HepG2 (cell line): Measurements from ENCODE around the gene SNAP29. TPM values are rescaled to one million over a fixed set of nuclear protein-coding genes. Genes with fewer than 3 reads are reported as not detected.

Source experiments
- ATAC-seq: fragments of 200-7000 bp; cut with Tn5 transposase; 3 replicates; pipeline ENCODE4 v1.9.1; 2020; ENCODE audit warnings: mild to moderate bottlenecking, moderate library complexity
- BruUV-seq: library from RNA; stranded (reverse); fragments of 400-500 nt; replicated peaks from 2 replicates; lab custom pipeline; 2021; lab: Mats Ljungman, UMichigan
- CTCF ChIA-PET: fragments of 300-600 bp; formaldehyde crosslinking; extraction: SDS; loops from one replicate; lab custom pipeline; 2021; ENCODE audit warnings: low total read pairs, inconsistent platforms, low intra/inter-chr PET ratio; lab: Yijun Ruan, JAX
- POLR2A ChIA-PET: fragments of 350-600 bp; sonication (Branson Sonifier 250); formaldehyde crosslinking; loops from one replicate; lab custom pipeline; 2020; ENCODE audit warnings: antibody characterized with exemption, inconsistent platforms; lab: Yijun Ruan, JAX
- DNase-seq: peaks from one replicate; pipeline ENCODE4 v3.0.0-alpha.2; 2015; ENCODE audit warnings: low spot score
- FAIRE-seq: peaks from 3 replicates; lab custom pipeline; 2011; peaks lifted over from hg19 to GRCh38; lab: Jason Lieb, UNC
- H2AFZ ChIP-seq: one replicate; pipeline ENCODE4 v1.6.1; 2011; ENCODE audit warnings: low read length, inconsistent platforms
- H3K27ac ChIP-seq: fragments of 300-600 bp; 3 replicates; pipeline ENCODE4 v1.8.0; 2011; ENCODE audit warnings: mixed run types, mild to moderate bottlenecking, mixed read lengths, low read length, inconsistent platforms; ENCODE audit not compliant: insufficient read depth; ENCODE audit errors: extremely low read length
- H3K27me3 ChIP-seq, 2 experiments: fragments of 200-600 bp in 1 of 2; 2 replicates in 1 of 2; 3 replicates in 1 of 2; pipeline versions ENCODE4 v1.6.0 to v1.8.0; 2011; ENCODE audit warnings: low read length in 2 of 2, mild to moderate bottlenecking in 2 of 2, moderate library complexity in 2 of 2, inconsistent platforms in 1 of 2; ENCODE audit not compliant: insufficient read depth in 2 of 2, control insufficient read depth in 1 of 2
- H3K36me3 ChIP-seq, 2 experiments: fragments of 200-600 bp in 1 of 2; replicated peaks in 1 of 2; 2 replicates in 1 of 2; 3 replicates in 1 of 2; pipeline versions ENCODE4 v1.5.1 to v1.8.0; 2011; ENCODE audit warnings: low read length in 2 of 2, inconsistent platforms in 1 of 2; ENCODE audit not compliant: insufficient read depth in 2 of 2, control insufficient read depth in 1 of 2
- H3K4me1 ChIP-seq: 2 replicates; pipeline ENCODE4 v1.5.1; 2012; ENCODE audit warnings: low read length, inconsistent platforms; ENCODE audit not compliant: insufficient read depth
- H3K4me2 ChIP-seq: 2 replicates; pipeline ENCODE4 v1.6.0; 2011; ENCODE audit warnings: low read depth, low read length, inconsistent platforms
- H3K4me3 ChIP-seq, 3 experiments: fragments of 200-600 bp in 1 of 3; sonication (generic), shearing (Covaris generic) in 1 of 3; replicated peaks in 1 of 3; 2 replicates each; pipeline ENCODE4 v1.5.1; 2011 to 2016; ENCODE audit warnings: low read length in 3 of 3, inconsistent platforms in 2 of 3, low read depth in 2 of 3, mild to moderate bottlenecking in 2 of 3, control low read depth in 1 of 3, mixed read lengths in 1 of 3; ENCODE audit not compliant: insufficient read depth in 1 of 3
- H3K79me2 ChIP-seq: one replicate; pipeline ENCODE4 v1.6.1; 2011; ENCODE audit warnings: low read length, inconsistent platforms; ENCODE audit not compliant: insufficient read depth
- H3K9ac ChIP-seq: 2 replicates; pipeline ENCODE4 v1.6.0; 2011; ENCODE audit warnings: mild to moderate bottlenecking, low read depth, low read length, inconsistent platforms; ENCODE audit not compliant: insufficient read depth
- H3K9me3 ChIP-seq: 2 replicates; pipeline ENCODE4 v1.5.1; 2012; ENCODE audit warnings: mild to moderate bottlenecking, low read length
- H4K20me1 ChIP-seq: 2 replicates; pipeline ENCODE4 v1.6.0; 2011; ENCODE audit warnings: inconsistent platforms, mild to moderate bottlenecking, low read length, moderate library complexity; ENCODE audit not compliant: insufficient read depth
- HNF4A ChIP-seq: sonication (generic); formaldehyde crosslinking; IDR thresholded peaks from 2 replicates; pipeline ENCODE4 v1.4.0; 2020; ENCODE audit warnings: missing genetic modification reagents
- HOXA5 ChIP-seq: sonication (generic); formaldehyde crosslinking; IDR thresholded peaks from 2 replicates; pipeline ENCODE4 v1.4.0; 2020; ENCODE audit warnings: missing genetic modification reagents
- KDM1A ChIP-seq: IDR thresholded peaks from 2 replicates; pipeline ENCODE4 v1.6.1; 2016; ENCODE audit warnings: missing compliant biosample characterization
- NFKBIZ ChIP-seq: IDR thresholded peaks from 2 replicates; pipeline ENCODE4 v1.6.1; 2018; ENCODE audit warnings: missing genetic modification reagents, missing compliant biosample characterization
- STAG1 ChIP-seq: sonication (generic); formaldehyde crosslinking; IDR thresholded peaks from 2 replicates; pipeline ENCODE4 v1.4.0; 2020; ENCODE audit warnings: missing genetic modification reagents
- ZBTB4 ChIP-seq: sonication (generic); formaldehyde crosslinking; IDR thresholded peaks from 2 replicates; pipeline ENCODE4 v1.4.0; 2020; ENCODE audit warnings: missing genetic modification reagents, mild to moderate bottlenecking, borderline replicate concordance
- ZBTB42 ChIP-seq: sonication (generic); formaldehyde crosslinking; IDR thresholded peaks from 2 replicates; pipeline ENCODE4 v1.5.0; 2020; ENCODE audit warnings: mild to moderate bottlenecking, missing genetic modification reagents
- ZNF614 ChIP-seq: IDR thresholded peaks from 2 replicates; pipeline ENCODE4 v1.6.1; 2018; ENCODE audit warnings: missing biosample characterization, missing genetic modification reagents, inconsistent platforms, borderline replicate concordance
- ZNF652 ChIP-seq: IDR thresholded peaks from 2 replicates; pipeline ENCODE4 v1.6.1; 2016; ENCODE audit warnings: low read depth, borderline replicate concordance
- WGBS: methylation state at CpG from one replicate; pipeline ENCODE4 v1.1.6; 2017; ENCODE audit warnings: low lambda C conversion rate; 5-methylcytosine and 5-hydroxymethylcytosine counted together
- in situ Hi-C: cut with HindIII; loops from 2 replicates; pipeline ENCODE4 v1.10.0; 2017; ENCODE audit warnings: low pct_unique_long_range_greater_than_20kb; ENCODE audit not compliant: extremely low pct_ligation_motif_present
- intact Hi-C: fragments of 100-400 bp; cut with micrococcal nuclease; formaldehyde crosslinking; loops from one replicate; pipeline ENCODE4 v1.10.0; 2022; ENCODE audit not compliant: unreplicated experiment
- polyA plus RNA-seq, 8 experiments: library from polyadenylated mRNA; depleted of rRNA in 3 of 8; stranded (reverse) in 7 of 8; unstranded in 1 of 8; fragments of >200 nt; fragmentation: Illumina TruSeq in 4 of 8; extraction: Trizol in 4 of 8; gene quantifications; 2 replicates each; pipeline versions ENCODE4 v1.2.1 to v1.2.3, GENCODE V29; 2011 to 2016; ENCODE audit warnings: low read depth in 4 of 8, missing spikeins in 1 of 8, mixed read lengths in 1 of 8; ENCODE audit not compliant: insufficient read depth in 1 of 8
- total RNA-seq, 5 experiments: library from RNA; depleted of rRNA; stranded (reverse); fragments of >200 nt; fragmentation: Illumina TruSeq; extraction: Trizol; gene quantifications; 2 replicates each; pipeline ENCODE4 v1.2.3, GENCODE V29; 2016; ENCODE audit warnings: low read depth in 1 of 5
- TF ChIP-seq, protein P1 (sequence below): IDR thresholded peaks from 2 replicates; pipeline ENCODE4 v1.6.1; 2018; ENCODE audit warnings: missing genetic modification reagents, mild to moderate bottlenecking, missing compliant biosample characterization

SNAP29 gene
- total and polyA plus RNA-seq, 2 of the 13 experiments (the other 11 are each of a cell fraction or from before 2014, with no cell fraction given): 12.3 to 30.7 TPM

GRCh38 chr22:20844055-20845037 lies 14.5 kb upstream of the SNAP29 start:
- intact Hi-C loops (no loop called here), in situ Hi-C loops (no loop called here)
- Histone ChIP-seq H3K27me3 (no peaks in the 10 kb centered on the region), H3K9me3 (no peaks in the 10 kb centered on the region), H3K4me3 (no peak overlapping the region), H3K9ac (no peak overlapping the region), H3K36me3 (no peaks in the 10 kb centered on the region), H3K79me2 (peaks cover 75% of the 10 kb centered on the region), H4K20me1 (no peaks in the 10 kb centered on the region), H3K4me1 (peaks cover 51% of the 10 kb centered on the region), H3K4me2 (peak overlapping the region; percentile 21; the same call in 1 of the 2 replicates), H3K27ac (peak overlapping the region; percentile 25), H2AFZ (no peak overlapping the region)
- FAIRE-seq (no peak), ATAC-seq (no peak), DNase-seq (no peak)
- WGBS: 81% methylated on average over 5 of the region's 5 CpGs
- TF ChIP-seq HNF4A (CRISPR knock-in tag) (peak; percentile 24; the same call in 1 of the 2 replicates), ZNF652 (CRISPR knock-in tag) (peak; percentile 74), ZNF614 (CRISPR knock-in tag) (no peak)
- ChIA-PET POLR2A (no interaction called here), CTCF (no interaction called here)
- BruUV-seq: no TSS peak

DNA sequence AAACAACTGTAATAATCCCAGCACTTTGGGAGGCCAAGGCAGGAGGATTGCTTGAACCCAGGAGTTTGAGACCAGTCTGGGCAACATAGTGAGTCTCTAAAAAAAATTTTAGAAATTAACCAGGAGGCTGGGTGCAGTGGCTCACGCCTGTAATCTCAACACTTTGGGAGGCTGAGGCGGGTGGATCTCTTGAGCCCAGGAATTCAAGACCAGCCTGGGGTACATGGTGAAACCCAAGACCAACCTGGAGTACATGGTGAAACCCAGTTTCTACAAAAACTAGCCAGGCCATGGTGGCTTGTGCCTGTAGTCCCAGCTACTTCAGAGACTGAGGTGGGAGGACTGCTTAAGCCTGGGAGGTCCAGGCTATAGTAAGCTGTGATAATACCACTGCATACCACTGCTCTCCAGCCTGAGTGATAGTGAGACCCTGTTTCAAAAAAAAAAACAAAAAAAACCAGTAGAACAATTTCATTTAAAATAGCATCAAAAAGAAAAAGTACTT lies 11.4 kb upstream of the SNAP29 start:
- in situ Hi-C loops: no loop called here
- POLR2A ChIA-PET: no interaction called here

More for the DNA sequence above, 11.4 kb upstream of the SNAP29 start:
- Histone ChIP-seq H3K9ac (no peak overlapping the region), H3K4me2 (no peak overlapping the region), H4K20me1 (no peaks in the 10 kb centered on the region), H3K36me3 (no peaks in the 10 kb centered on the region), H3K27me3 (no peaks in the 10 kb centered on the region), H2AFZ (no peak overlapping the region), H3K79me2 (peaks cover 76% of the 10 kb centered on the region), H3K4me1 (peaks cover 32% of the 10 kb centered on the region), H3K9me3 (no peaks in the 10 kb centered on the region), H3K4me3 (no peak overlapping the region), H3K27ac (no peak overlapping the region)
- CTCF ChIA-PET: no interaction called here
- intact Hi-C loops: no loop called here
- DNase-seq (no peak), FAIRE-seq (no peak), ATAC-seq (no peak)
- no TSS peak for BruUV-seq
- WGBS: 94% methylated on average over 2 of the region's 2 CpGs
- no peak for TF ChIP-seq KDM1A (CRISPR knock-in tag)
- no peak for TF ChIP-seq ZBTB4 (CRISPR knock-in tag)
- TF ChIP-seq HOXA5 (CRISPR knock-in tag): no peak
- TF ChIP-seq STAG1 (CRISPR knock-in tag): no peak
- TF ChIP-seq NFKBIZ (CRISPR knock-in tag): no peak
- TF ChIP-seq, protein P1, sequence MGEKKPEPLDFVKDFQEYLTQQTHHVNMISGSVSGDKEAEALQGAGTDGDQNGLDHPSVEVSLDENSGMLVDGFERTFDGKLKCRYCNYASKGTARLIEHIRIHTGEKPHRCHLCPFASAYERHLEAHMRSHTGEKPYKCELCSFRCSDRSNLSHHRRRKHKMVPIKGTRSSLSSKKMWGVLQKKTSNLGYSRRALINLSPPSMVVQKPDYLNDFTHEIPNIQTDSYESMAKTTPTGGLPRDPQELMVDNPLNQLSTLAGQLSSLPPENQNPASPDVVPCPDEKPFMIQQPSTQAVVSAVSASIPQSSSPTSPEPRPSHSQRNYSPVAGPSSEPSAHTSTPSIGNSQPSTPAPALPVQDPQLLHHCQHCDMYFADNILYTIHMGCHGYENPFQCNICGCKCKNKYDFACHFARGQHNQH (CRISPR knock-in tag): no peak
- no peak for TF ChIP-seq ZBTB42 (CRISPR knock-in tag)
